Peyer's patch (tissue), 4 donors: ENCODE results near the gene MFSD1. TPM values are rescaled to one million over a fixed set of nuclear protein-coding genes. Genes with fewer than 3 reads are reported as not detected.

Experiments used
- DNase-seq, 3 donors: peaks; one replicate each; pipeline ENCODE4 v3.0.0-alpha.2; 2017 to 2019
- H3K27ac ChIP-seq, 4 donors: fragments of 200-600 bp; sonication (generic); one replicate each; pipeline ENCODE4 v1.5.1; 2016 to 2019
- H3K27me3 ChIP-seq, 2 donors: fragments of 200-600 bp; sonication (generic); one replicate each; pipeline ENCODE4 v1.5.1; 2019
- H3K36me3 ChIP-seq, 3 donors: fragments of 200-600 bp; sonication (generic); one replicate each; pipeline ENCODE4 v1.5.1; 2016 to 2019
- H3K4me1 ChIP-seq, 4 donors: fragments of 200-600 bp; sonication (generic); one replicate each; pipeline ENCODE4 v1.5.1; 2016 to 2019
- H3K4me3 ChIP-seq, 4 donors: fragments of 200-600 bp; sonication (generic); 1 replicate in 3 of 4; 2 replicates in 1 of 4; pipeline ENCODE4 v1.5.1; 2016 to 2019; ENCODE audit warnings: mild to moderate bottlenecking in 1 of 4
- H3K9me3 ChIP-seq, 4 donors: fragments of 200-600 bp; sonication (generic); one replicate each; pipeline ENCODE4 v1.5.1; 2016 to 2019; ENCODE audit warnings: mild to moderate bottlenecking in 1 of 4
- POLR2A ChIP-seq, 2 donors: fragments of 450-650 bp; IDR thresholded peaks; one replicate each; pipeline ENCODE4 v1.5.1; 2017; ENCODE audit warnings: antibody characterized with exemption in 2 of 2, mild to moderate bottlenecking in 2 of 2, moderate library complexity in 2 of 2
- total RNA-seq, 4 donors: library from RNA; depleted of rRNA; stranded (reverse); fragments of >200 nt; gene quantifications; one replicate each; pipeline ENCODE4 v1.1.0, GENCODE V29; 2016
- TF ChIP-seq, protein P1 (sequence below), 6 experiments: fragments of 450-650 bp in 4 of 6; fragments of 200-600 bp in 2 of 6; sonication (generic) in 1 of 6; IDR thresholded peaks; one replicate each; pipeline ENCODE4 v1.5.1; 2017 to 2019; ENCODE audit warnings: antibody characterized with exemption in 6 of 6, mild to moderate bottlenecking in 3 of 6, moderate library complexity in 1 of 6

Gene MFSD1
- total RNA-seq, 4 donors from 2014 or later = 14.9 to 48.0 (median 42.6) TPM

DNA sequence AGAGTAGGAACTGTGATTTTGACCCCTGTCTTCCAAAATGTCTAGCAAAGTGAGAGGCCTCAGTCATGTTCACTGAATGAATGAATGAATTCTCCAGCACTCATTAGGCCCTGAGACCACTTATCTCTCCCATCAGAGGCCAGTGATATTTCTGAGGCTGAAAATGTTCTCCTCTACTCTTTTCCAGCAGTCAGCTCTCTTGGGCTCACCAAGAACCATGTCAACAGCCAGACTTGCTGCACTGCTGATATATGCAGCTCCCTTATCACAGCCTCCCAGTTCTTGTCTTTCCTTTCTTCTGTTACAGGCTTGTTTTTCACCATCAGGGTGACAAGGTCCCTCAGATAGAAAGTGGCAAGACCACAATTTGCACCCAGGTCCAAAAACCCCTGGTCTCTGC lies 28.7 kb upstream of the MFSD1 start:
- DNase-seq = no peak
- Histone ChIP-seq H3K27me3 (no peaks in the 10 kb centered on the region), H3K9me3 (no peaks in the 10 kb centered on the region), H3K36me3 (no peaks in the 10 kb centered on the region), H3K4me1 (peaks cover 0 to 36% (median 0%) of the 10 kb centered on the region in 4 donors), H3K4me3 (no peak overlapping the region), H3K27ac (no peak overlapping the region)
- no peak for TF ChIP-seq POLR2A (IDR thresholded peaks at IDR 0.05)
- TF ChIP-seq, protein P1, sequence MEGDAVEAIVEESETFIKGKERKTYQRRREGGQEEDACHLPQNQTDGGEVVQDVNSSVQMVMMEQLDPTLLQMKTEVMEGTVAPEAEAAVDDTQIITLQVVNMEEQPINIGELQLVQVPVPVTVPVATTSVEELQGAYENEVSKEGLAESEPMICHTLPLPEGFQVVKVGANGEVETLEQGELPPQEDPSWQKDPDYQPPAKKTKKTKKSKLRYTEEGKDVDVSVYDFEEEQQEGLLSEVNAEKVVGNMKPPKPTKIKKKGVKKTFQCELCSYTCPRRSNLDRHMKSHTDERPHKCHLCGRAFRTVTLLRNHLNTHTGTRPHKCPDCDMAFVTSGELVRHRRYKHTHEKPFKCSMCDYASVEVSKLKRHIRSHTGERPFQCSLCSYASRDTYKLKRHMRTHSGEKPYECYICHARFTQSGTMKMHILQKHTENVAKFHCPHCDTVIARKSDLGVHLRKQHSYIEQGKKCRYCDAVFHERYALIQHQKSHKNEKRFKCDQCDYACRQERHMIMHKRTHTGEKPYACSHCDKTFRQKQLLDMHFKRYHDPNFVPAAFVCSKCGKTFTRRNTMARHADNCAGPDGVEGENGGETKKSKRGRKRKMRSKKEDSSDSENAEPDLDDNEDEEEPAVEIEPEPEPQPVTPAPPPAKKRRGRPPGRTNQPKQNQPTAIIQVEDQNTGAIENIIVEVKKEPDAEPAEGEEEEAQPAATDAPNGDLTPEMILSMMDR (IDR thresholded peaks at IDR 0.05) = no peak

DNA sequence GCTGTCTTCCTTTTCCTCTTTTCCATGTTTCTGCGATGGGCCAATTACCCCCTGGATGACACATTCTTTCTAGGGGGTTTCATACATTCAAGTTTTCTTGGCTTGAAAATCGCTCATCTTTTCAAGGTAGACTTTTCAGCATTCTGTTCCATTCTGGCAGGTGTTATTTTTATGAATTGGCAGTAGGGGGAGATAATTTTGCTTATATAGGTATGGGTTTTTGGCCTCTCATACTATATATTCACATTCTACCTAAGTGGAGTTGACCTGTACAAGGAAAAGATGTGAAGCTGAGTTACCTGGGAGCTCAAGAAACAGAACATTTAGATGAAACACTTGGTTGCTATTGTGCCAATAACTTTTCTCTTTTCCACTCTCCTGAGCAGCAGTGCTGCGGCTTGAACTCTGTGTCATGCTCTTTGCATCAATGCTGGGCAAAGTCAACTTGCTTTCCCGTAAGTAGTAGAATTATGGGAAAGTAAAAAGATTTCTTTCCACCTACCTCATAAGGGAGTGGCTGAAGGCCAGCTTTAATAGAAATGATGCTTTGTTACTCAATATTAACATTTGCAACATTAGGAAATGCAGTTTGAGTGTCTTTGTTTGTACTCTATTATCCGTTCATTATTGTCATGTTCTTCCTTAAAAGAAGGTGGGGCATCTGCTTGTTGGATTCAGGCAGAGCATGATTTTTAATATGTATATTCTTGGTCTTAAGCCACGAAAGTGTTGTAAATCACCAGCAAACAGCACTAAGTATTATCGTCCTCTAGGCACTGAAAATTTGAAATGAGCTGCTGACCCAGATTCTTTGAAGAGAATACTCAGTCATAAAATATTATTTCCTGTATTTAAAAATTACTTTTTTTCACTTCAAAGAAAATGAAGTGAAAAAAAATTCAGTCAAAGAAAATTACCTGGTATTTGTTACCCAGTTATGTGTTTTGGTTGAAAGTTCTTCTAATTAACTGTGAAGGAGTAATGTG lies 27.7 kb upstream of the MFSD1 start:
- H3K4me3 ChIP-seq = no peak overlapping the region
- no peaks in the 10 kb centered on the region for H3K36me3 ChIP-seq
- DNase-seq = no peak
- H3K4me1 ChIP-seq = peaks cover 0 to 31% (median 0%) of the 10 kb centered on the region in 4 donors
- peak overlapping the region in 1 of 4 donors; percentile 33 for H3K27ac ChIP-seq
- no peaks in the 10 kb centered on the region for H3K9me3 ChIP-seq
- no peaks in the 10 kb centered on the region for H3K27me3 ChIP-seq
- no peak for TF ChIP-seq POLR2A (IDR thresholded peaks at IDR 0.05)
- TF ChIP-seq, protein P1 (IDR thresholded peaks at IDR 0.05) = no peak

DNA sequence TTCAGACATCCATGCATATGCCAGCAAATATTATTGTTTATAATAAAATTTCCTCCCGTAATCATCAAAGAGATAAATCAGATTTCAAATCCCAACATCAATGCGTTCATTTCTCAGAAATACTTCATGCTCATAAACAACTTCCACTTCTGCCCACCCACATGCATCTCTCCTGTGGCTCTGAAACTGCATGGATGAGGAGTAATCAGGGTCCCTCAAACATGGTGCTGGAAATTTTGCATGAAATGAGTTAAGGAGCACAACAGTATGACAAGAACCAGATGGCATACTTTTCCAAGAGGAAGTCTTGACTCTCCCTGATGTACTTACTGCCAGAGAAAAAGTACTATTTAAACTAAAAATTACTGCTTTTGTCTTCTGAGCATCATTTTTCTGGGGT lies 26.9 kb upstream of the MFSD1 start:
- TF ChIP-seq, protein P1 (IDR thresholded peaks at IDR 0.05) = no peak
- no peak for TF ChIP-seq POLR2A (IDR thresholded peaks at IDR 0.05)
- no peaks in the 10 kb centered on the region for H3K36me3 ChIP-seq
- no peak for DNase-seq
- no peaks in the 10 kb centered on the region for H3K27me3 ChIP-seq
- H3K9me3 ChIP-seq = no peaks in the 10 kb centered on the region
- peak overlapping the region in 1 of 4 donors; percentile 33 for H3K27ac ChIP-seq
- no peak overlapping the region for H3K4me3 ChIP-seq
- H3K4me1 ChIP-seq = peaks cover 0 to 27% (median 0%) of the 10 kb centered on the region in 4 donors

DNA sequence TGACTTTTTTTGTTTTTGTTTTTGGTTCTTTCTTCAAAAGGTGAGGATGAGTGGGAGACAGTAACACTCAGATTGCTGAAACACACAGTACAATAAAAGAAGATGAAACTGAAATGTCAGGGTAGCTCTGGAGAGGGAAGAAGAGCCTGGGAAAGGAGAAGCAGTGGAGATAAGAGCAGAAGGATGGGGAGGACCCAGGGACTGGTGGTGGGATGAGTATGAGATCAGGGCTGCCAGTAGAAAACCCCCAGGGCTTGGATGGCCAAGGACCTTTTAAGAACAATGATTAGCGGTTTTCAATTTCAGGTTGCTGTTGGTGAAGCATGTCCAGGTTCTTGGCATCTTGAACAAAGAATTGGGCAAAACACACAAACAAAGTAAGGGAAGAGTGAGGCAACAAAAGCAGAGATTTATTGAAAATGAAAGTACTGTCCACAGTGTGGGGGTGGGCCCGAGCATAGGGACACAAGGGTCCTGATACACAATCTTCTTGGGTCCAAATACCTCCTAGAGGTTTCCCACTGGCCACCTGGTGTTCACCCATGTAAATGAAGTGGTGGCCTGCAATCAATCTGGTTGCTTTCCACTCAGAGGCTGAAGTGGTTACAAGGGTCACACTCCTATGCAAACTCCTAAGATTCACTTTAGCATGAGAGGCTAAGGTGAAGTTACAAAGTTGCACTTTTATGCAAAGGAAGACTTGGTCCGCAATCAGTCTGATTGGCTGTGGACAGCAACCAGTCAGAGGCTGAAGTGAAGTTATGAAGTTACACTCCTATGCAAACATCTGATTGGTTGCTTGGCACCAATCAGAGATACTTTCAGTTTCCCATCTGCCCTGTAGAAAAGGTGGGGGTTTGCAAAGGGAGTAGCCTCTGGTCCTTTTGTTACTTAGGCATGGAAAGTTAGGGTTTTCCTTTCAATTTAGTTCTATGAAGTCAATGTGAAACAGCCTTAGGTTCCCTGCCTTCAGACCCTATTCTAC lies 26.1 kb upstream of the MFSD1 start:
- H3K27me3 ChIP-seq = no peaks in the 10 kb centered on the region
- peak overlapping the region in 1 of 4 donors; percentile 24 for H3K27ac ChIP-seq
- H3K4me3 ChIP-seq = no peak overlapping the region
- H3K4me1 ChIP-seq = peaks cover 0 to 21% (median 0%) of the 10 kb centered on the region in 4 donors
- DNase-seq = no peak
- no peak for TF ChIP-seq POLR2A (IDR thresholded peaks at IDR 0.05)
- TF ChIP-seq, protein P1 (IDR thresholded peaks at IDR 0.05) = no peak
- no peaks in the 10 kb centered on the region for H3K36me3 ChIP-seq
- no peaks in the 10 kb centered on the region for H3K9me3 ChIP-seq

DNA sequence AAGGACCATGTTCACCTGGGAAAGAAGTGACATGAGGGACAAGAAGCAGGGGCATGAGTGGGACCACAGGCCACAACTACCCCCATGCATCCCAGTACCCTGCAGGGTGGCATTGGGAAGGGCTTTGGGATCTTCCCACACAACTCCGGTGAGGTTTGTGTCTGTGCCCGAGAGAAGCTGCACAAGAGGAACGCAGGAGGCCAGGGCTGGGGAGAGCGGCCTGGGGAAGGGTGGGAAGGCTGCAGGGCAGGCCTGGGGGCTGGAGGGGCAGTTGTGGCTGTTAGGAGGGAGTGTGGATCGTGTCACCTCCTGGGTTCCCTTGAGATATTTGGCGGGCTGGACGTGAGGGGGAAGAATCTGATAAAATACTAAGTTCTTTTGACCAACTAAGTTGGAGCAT lies 25.3 kb upstream of the MFSD1 start:
- H3K27ac ChIP-seq = peak overlapping the region in 2 of 4 donors; percentile 6
- H3K4me1 ChIP-seq = peaks cover 0 to 21% (median 0%) of the 10 kb centered on the region in 4 donors
- H3K27me3 ChIP-seq = no peaks in the 10 kb centered on the region
- TF ChIP-seq POLR2A (IDR thresholded peaks at IDR 0.05) = no peak
- TF ChIP-seq, protein P1 (IDR thresholded peaks at IDR 0.05) = no peak
- no peaks in the 10 kb centered on the region for H3K36me3 ChIP-seq
- no peak for DNase-seq
- H3K4me3 ChIP-seq = no peak overlapping the region
- no peaks in the 10 kb centered on the region for H3K9me3 ChIP-seq
